ENCODE results near the gene ZNF839.

Gene ZNF839

DNA sequence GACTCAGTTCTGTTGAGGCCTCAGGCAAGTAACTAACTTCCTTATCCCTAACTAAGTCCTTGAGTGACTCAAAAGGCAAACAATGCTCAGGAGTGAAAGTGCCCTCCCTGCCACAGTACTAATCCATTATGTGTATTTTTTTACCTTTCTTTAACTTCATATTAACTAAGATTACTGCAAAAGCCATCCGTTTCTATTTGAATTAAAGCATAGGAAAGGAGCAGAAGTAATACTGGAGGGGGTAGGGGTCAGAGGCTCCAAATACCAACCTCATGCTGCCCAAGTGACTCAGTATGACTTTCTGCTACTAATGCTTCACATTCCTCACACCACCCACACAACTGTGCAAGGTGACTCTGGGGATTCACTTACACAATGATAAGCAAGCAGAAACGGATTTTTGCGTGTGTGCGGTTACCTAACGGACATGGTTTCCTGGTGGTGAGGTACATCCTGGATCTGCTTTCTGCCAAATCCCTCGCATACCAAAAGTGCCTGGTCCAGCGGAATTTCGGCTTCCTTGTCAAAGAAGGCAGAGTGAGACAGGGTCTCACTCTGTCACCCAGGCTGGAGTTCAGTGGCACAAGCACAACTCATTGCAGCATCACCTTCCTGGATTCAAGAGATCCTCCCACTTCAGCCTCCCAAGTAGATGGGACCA is 39.7 kb upstream of the ZNF839 start:
- DNase-seq, result no peak
- Histone ChIP-seq H3K27ac (ENCODE audit: low read length) (no peak overlapping the region), H3K4me1 (ENCODE audit: insufficient read depth, low read length) (no peaks in the 10 kb centered on the region), H3K36me3 (ENCODE audit: insufficient read depth, low read length) (no peaks in the 10 kb centered on the region), H3K4me3 (ENCODE audit: low read depth in 1 of 2, low read length in 2 of 2) (no peak overlapping the region), H3K9ac (ENCODE audit: low read depth, low read length) (no peak overlapping the region), H3K9me3 (ENCODE audit: insufficient read depth, low read length, severe bottlenecking) (no peaks in the 10 kb centered on the region), H4K20me1 (ENCODE audit: insufficient read depth, low read length) (no peaks in the 10 kb centered on the region), H2AFZ (ENCODE audit: low read depth, low read length) (no peak overlapping the region), H3K27me3 (ENCODE audit: insufficient read depth, low read length, poor library complexity) (no peaks in the 10 kb centered on the region), H3K4me2 (ENCODE audit: insufficient read depth, low read length) (no peak overlapping the region), H3K79me2 (ENCODE audit: insufficient read depth, low read length) (no peaks in the 10 kb centered on the region)
- TF ChIP-seq EZH2 (IDR thresholded peaks at IDR 0.05; ENCODE audit: borderline replicate concordance, low read depth, low read length, severe bottlenecking), result no peak
- TF ChIP-seq, protein P1, sequence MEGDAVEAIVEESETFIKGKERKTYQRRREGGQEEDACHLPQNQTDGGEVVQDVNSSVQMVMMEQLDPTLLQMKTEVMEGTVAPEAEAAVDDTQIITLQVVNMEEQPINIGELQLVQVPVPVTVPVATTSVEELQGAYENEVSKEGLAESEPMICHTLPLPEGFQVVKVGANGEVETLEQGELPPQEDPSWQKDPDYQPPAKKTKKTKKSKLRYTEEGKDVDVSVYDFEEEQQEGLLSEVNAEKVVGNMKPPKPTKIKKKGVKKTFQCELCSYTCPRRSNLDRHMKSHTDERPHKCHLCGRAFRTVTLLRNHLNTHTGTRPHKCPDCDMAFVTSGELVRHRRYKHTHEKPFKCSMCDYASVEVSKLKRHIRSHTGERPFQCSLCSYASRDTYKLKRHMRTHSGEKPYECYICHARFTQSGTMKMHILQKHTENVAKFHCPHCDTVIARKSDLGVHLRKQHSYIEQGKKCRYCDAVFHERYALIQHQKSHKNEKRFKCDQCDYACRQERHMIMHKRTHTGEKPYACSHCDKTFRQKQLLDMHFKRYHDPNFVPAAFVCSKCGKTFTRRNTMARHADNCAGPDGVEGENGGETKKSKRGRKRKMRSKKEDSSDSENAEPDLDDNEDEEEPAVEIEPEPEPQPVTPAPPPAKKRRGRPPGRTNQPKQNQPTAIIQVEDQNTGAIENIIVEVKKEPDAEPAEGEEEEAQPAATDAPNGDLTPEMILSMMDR (IDR thresholded peaks at IDR 0.05; ENCODE audit: borderline replicate concordance, extremely low read depth, low read length, poor library complexity, severe bottlenecking), result no peak
- no peak for ATAC-seq (ENCODE audit: insufficient read depth, low read depth)

DNA sequence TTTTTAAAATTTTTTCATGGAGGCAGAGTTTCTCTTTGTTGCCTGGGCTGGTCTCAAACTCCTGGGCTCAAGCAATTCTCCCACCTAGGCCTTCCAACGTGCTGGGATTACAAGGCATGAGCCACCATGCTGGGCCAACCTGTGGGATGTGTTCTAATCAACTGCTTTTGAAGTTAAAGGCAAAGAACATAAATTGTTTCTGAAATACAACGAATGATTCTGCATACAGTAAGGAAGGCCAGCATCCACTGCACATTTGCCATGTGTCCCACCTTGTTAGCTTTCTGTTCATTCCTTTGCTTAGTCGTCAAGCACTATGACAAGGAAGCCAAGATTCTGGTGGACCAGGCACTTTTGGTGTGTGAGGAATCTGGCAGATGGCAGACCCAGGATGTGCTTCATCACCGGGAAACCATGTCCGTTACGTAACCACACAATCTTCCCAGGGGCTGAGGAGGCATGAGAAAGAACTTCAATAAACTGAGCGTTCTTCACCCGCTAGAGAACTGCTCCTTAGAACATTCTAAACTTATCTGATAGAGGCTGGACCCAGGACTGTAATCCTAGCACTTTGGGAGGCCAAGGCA is 39.1 kb upstream of the ZNF839 start:
- DNase-seq (no peak), ATAC-seq (ENCODE audit: insufficient read depth, low read depth) (no peak)
- Histone ChIP-seq H3K4me2 (ENCODE audit: insufficient read depth, low read length) (no peak overlapping the region), H3K4me1 (ENCODE audit: insufficient read depth, low read length) (no peaks in the 10 kb centered on the region), H3K79me2 (ENCODE audit: insufficient read depth, low read length) (no peaks in the 10 kb centered on the region), H3K9ac (ENCODE audit: low read depth, low read length) (no peak overlapping the region), H3K27me3 (ENCODE audit: insufficient read depth, low read length, poor library complexity) (no peaks in the 10 kb centered on the region), H4K20me1 (ENCODE audit: insufficient read depth, low read length) (no peaks in the 10 kb centered on the region), H3K4me3 (ENCODE audit: low read depth in 1 of 2, low read length in 2 of 2) (no peak overlapping the region), H3K9me3 (ENCODE audit: insufficient read depth, low read length, severe bottlenecking) (no peaks in the 10 kb centered on the region), H2AFZ (ENCODE audit: low read depth, low read length) (no peak overlapping the region), H3K36me3 (ENCODE audit: insufficient read depth, low read length) (no peaks in the 10 kb centered on the region), H3K27ac (ENCODE audit: low read length) (no peak overlapping the region)
- TF ChIP-seq, protein P1 (IDR thresholded peaks at IDR 0.05; ENCODE audit: borderline replicate concordance, extremely low read depth, low read length, poor library complexity, severe bottlenecking), result no peak
- no peak for TF ChIP-seq EZH2 (IDR thresholded peaks at IDR 0.05; ENCODE audit: borderline replicate concordance, low read depth, low read length, severe bottlenecking)

DNA sequence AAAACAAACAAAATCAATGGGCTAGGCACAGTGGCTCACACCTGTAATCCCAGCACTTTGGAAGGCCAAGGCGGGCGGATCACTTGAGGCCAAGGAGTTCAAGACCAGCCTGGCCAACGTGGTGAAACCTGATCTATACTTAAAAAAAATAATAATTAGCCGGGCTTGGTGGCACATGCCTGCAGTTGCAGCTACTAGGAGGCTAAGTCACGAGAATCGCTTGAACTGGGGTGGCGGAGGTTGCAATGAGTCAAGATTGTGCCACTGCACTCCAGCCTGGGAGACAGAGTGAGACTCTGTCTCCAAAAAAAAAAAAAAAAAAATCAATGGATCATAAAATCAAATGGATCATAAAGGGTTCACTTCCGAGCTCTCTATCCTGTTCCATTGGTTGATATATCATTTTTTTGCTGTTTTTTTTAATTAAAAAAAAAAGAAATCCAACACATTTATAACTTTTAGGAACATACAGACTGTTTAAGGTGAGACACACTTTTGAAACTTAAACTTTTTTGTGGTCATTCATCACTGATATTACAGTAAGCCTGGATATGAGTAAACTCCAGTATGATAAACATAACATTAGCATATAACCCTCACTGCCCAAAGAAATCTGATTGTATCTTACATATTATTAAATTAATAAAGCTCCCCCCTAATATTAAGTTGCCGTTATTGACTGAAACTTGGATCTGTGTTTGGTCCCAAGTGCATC is 36.6 kb upstream of the ZNF839 start:
- no peak for DNase-seq
- H4K20me1 ChIP-seq (ENCODE audit: insufficient read depth, low read length), result no peaks in the 10 kb centered on the region
- no peaks in the 10 kb centered on the region for H3K79me2 ChIP-seq (ENCODE audit: insufficient read depth, low read length)

More for the DNA sequence above, 36.6 kb upstream of the ZNF839 start:
- H3K27ac ChIP-seq (ENCODE audit: low read length), result no peak overlapping the region
- no peak overlapping the region for H2AFZ ChIP-seq (ENCODE audit: low read depth, low read length)
- H3K4me2 ChIP-seq (ENCODE audit: insufficient read depth, low read length), result no peak overlapping the region
- no peak for ATAC-seq (ENCODE audit: insufficient read depth, low read depth)
- no peaks in the 10 kb centered on the region for H3K27me3 ChIP-seq (ENCODE audit: insufficient read depth, low read length, poor library complexity)
- no peak overlapping the region for H3K4me3 ChIP-seq (ENCODE audit: low read depth in 1 of 2, low read length in 2 of 2)
- H3K4me1 ChIP-seq (ENCODE audit: insufficient read depth, low read length), result no peaks in the 10 kb centered on the region
- TF ChIP-seq, protein P1 (IDR thresholded peaks at IDR 0.05; ENCODE audit: borderline replicate concordance, extremely low read depth, low read length, poor library complexity, severe bottlenecking), result no peak
- no peak for TF ChIP-seq EZH2 (IDR thresholded peaks at IDR 0.05; ENCODE audit: borderline replicate concordance, low read depth, low read length, severe bottlenecking)
- no peaks in the 10 kb centered on the region for H3K9me3 ChIP-seq (ENCODE audit: insufficient read depth, low read length, severe bottlenecking)
- H3K9ac ChIP-seq (ENCODE audit: low read depth, low read length), result no peak overlapping the region
- no peaks in the 10 kb centered on the region for H3K36me3 ChIP-seq (ENCODE audit: insufficient read depth, low read length)
